ENCODE results near the gene FUZ. TPM values are rescaled to one million over a fixed set of nuclear protein-coding genes. Genes with fewer than 3 reads are reported as not detected.

Gene FUZ
- total and polyA plus RNA-seq, 4 donors: 17.2 to 35.0 (median 30.8) TPM

- peak overlapping the region; percentile 52 for H3K4me3 ChIP-seq (ENCODE audit: low read depth, low read length)
- no peaks in the 10 kb centered on the region for H3K9me3 ChIP-seq (ENCODE audit: control insufficient read depth, insufficient read depth, low read length)
- WGBS (ENCODE audit: insufficient coverage): under 1% methylated on average over 43 of the region's 53 CpGs
- peak overlapping the region; percentile 98 for H3K27ac ChIP-seq (ENCODE audit: low read depth, low read length)
- DNase-seq (ENCODE audit: low read depth in 4 of 6, low spot score in 6 of 6): peak; percentile 98 to 100 (median 100)
- no peaks in the 10 kb centered on the region for H3K27me3 ChIP-seq (ENCODE audit: control insufficient read depth, insufficient read depth, low read length)
- peaks cover 26% of the 10 kb centered on the region for H3K4me1 ChIP-seq (ENCODE audit: control insufficient read depth, insufficient read depth, low read length)
- H3K36me3 ChIP-seq (ENCODE audit: control insufficient read depth, insufficient read depth, low read length): peaks cover 6% of the 10 kb centered on the region
Measured at GRCh38 chr19:49766007-49766929, 46.8 kb downstream of the FUZ start.

GRCh38 chr19:49764341-49764740 lies 48.8 kb downstream of the FUZ start:
- H3K36me3 ChIP-seq (ENCODE audit: control insufficient read depth, insufficient read depth, low read length): peaks cover 2% of the 10 kb centered on the region
- H3K9me3 ChIP-seq (ENCODE audit: control insufficient read depth, insufficient read depth, low read length): no peaks in the 10 kb centered on the region
- H3K4me3 ChIP-seq (ENCODE audit: low read depth, low read length): no peak overlapping the region
- no peak overlapping the region for H3K27ac ChIP-seq (ENCODE audit: low read depth, low read length)
- peaks cover 26% of the 10 kb centered on the region for H3K4me1 ChIP-seq (ENCODE audit: control insufficient read depth, insufficient read depth, low read length)
- H3K27me3 ChIP-seq (ENCODE audit: control insufficient read depth, insufficient read depth, low read length): no peaks in the 10 kb centered on the region
- DNase-seq (ENCODE audit: low read depth in 4 of 6, low spot score in 6 of 6): no peak
- 78% methylated on average over 4 of the region's 8 CpGs for WGBS (ENCODE audit: insufficient coverage)

- Histone ChIP-seq H3K4me3 (ENCODE audit: low read depth, low read length) (no peak within 1 kb of the TSS), H3K4me1 (ENCODE audit: control insufficient read depth, insufficient read depth, low read length) (peaks cover 23% of the 10 kb centered on the region), H3K36me3 (ENCODE audit: control insufficient read depth, insufficient read depth, low read length) (no peaks in the 10 kb centered on the region), H3K27ac (ENCODE audit: low read depth, low read length) (no peak within 1 kb of the TSS), H3K27me3 (ENCODE audit: control insufficient read depth, insufficient read depth, low read length) (peaks cover 2% of the 10 kb centered on the region), H3K9me3 (ENCODE audit: control insufficient read depth, insufficient read depth, low read length) (no peaks in the 10 kb centered on the region)
- WGBS (ENCODE audit: insufficient coverage): 57% methylated on average over 5 of the region's 6 CpGs
- no peak for DNase-seq (ENCODE audit: low read depth in 4 of 6, low spot score in 6 of 6)
Measured at GRCh38 chr19:49763230-49763629, 49.9 kb downstream of the FUZ start, which contains the start of gene TSKS. TSS of gene TSKS (minus strand) at chr19:49763306. CDS start at chr19:49763247, 59 bp downstream.

DNA sequence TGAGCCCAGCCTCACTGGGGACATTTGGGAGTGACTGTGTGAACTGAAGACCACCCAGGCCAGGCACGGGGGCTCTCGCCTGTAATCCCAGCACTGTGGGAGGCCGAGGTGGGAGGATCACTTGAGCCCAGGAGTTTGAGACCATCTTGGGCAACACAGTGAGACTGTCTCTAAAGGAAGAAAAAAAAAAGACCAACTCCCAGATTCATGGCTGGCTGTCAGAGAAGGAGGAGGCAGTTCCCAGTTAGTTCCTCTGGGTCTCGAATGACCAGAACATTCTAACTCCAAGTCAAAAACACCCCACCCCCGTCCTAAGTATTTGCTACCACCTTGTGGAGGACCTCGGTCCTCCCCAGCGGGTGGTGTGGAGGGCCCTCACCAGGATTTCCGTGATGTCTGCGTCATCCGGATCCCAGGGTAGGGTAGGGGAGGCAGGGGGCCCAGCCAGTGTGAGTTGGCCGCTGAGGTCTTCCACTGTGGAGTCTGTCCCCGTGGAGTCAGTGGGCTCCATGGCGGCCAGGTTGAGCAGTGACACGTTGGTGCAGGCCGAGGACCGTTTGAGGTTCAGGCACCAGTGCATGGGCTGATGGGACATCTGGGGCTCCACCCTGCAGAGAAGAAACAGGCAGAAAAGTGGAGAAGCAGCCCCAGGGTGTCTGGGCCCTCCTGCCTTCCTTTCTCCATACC lies 51.3 kb downstream of the FUZ start:
- WGBS (ENCODE audit: insufficient coverage): 76% methylated on average over 12 of the region's 16 CpGs
- Histone ChIP-seq H3K36me3 (ENCODE audit: control insufficient read depth, insufficient read depth, low read length) (no peaks in the 10 kb centered on the region), H3K9me3 (ENCODE audit: control insufficient read depth, insufficient read depth, low read length) (no peaks in the 10 kb centered on the region), H3K4me3 (ENCODE audit: low read depth, low read length) (no peak overlapping the region), H3K4me1 (ENCODE audit: control insufficient read depth, insufficient read depth, low read length) (peaks cover 16% of the 10 kb centered on the region), H3K27ac (ENCODE audit: low read depth, low read length) (peak overlapping the region; percentile 57), H3K27me3 (ENCODE audit: control insufficient read depth, insufficient read depth, low read length) (peaks cover 2% of the 10 kb centered on the region)
- DNase-seq (ENCODE audit: low read depth in 4 of 6, low spot score in 6 of 6): peak in 1 of 6 donors; percentile 18

- H3K4me3 ChIP-seq (ENCODE audit: low read depth, low read length): no peak overlapping the region
Measured at GRCh38 chr19:49761249-49761624, 51.9 kb downstream of the FUZ start.

GRCh38 chr19:49758292-49758691 lies 54.8 kb downstream of the FUZ start:
- Histone ChIP-seq H3K27me3 (ENCODE audit: control insufficient read depth, insufficient read depth, low read length) (peaks cover 2% of the 10 kb centered on the region), H3K4me1 (ENCODE audit: control insufficient read depth, insufficient read depth, low read length) (peaks cover 8% of the 10 kb centered on the region), H3K27ac (ENCODE audit: low read depth, low read length) (no peak overlapping the region), H3K36me3 (ENCODE audit: control insufficient read depth, insufficient read depth, low read length) (no peaks in the 10 kb centered on the region), H3K9me3 (ENCODE audit: control insufficient read depth, insufficient read depth, low read length) (no peaks in the 10 kb centered on the region), H3K4me3 (ENCODE audit: low read depth, low read length) (no peak overlapping the region)
- WGBS (ENCODE audit: insufficient coverage): 48% methylated on average over 4 of the region's 7 CpGs
- no peak for DNase-seq (ENCODE audit: low read depth in 4 of 6, low spot score in 6 of 6)

More at GRCh38 chr19:49761249-49761624, 51.9 kb downstream of the FUZ start:
- Histone ChIP-seq H3K27me3 (ENCODE audit: control insufficient read depth, insufficient read depth, low read length) (peaks cover 2% of the 10 kb centered on the region), H3K4me1 (ENCODE audit: control insufficient read depth, insufficient read depth, low read length) (peaks cover 16% of the 10 kb centered on the region), H3K27ac (ENCODE audit: low read depth, low read length) (peak overlapping the region; percentile 57), H3K9me3 (ENCODE audit: control insufficient read depth, insufficient read depth, low read length) (no peaks in the 10 kb centered on the region), H3K36me3 (ENCODE audit: control insufficient read depth, insufficient read depth, low read length) (no peaks in the 10 kb centered on the region)
- no peak for DNase-seq (ENCODE audit: low read depth in 4 of 6, low spot score in 6 of 6)
- WGBS (ENCODE audit: insufficient coverage): 67% methylated on average over 1 of the region's 1 CpG

Small RNA genes within 50 kb of the gene (small RNA-seq; reads per million reads assigned to genes)
- gene MIR4749 (ENCODE audit: low replicate concordance) (0.06 reads per million), gene MIR6799 (ENCODE audit: low replicate concordance) (not detected), gene RNU6-841P (ENCODE audit: low replicate concordance) (not detected)

Other genes starting within 250 kb of the FUZ start
- 10 to 100 TPM; 32.2 to 86.1 TPM for gene NOSIP, start 232.7 kb downstream of the FUZ start, total RNA-seq
- gene NOSIP, start 232.7 kb downstream of the FUZ start, polyA plus RNA-seq (ENCODE audit: insufficient read length in 2 of 2): 10 to 100 TPM; 63.9 to 67.4 TPM
- gene PRRG2, start 232.0 kb downstream of the FUZ start, total RNA-seq: under 1 TPM; 0.79 to 0.83 TPM
- 1 to 10 TPM in 1 of 2 donors, under 1 TPM in 1; 0.78 to 1.5 TPM for gene PRRG2, start 232.0 kb downstream of the FUZ start, polyA plus RNA-seq (ENCODE audit: insufficient read length in 2 of 2)
- gene PRR12, start 222.1 kb downstream of the FUZ start, total RNA-seq: 1 to 10 TPM; 6.6 to 8.2 TPM
- 10 to 100 TPM; 37.7 to 42.3 TPM for gene PRR12, start 222.1 kb downstream of the FUZ start, polyA plus RNA-seq (ENCODE audit: insufficient read length in 2 of 2)
- 10 to 100 TPM in 1 of 2 donors, 1 to 10 TPM in 1; 4.7 to 16.7 TPM for gene RRAS, start 173.1 kb downstream of the FUZ start, total RNA-seq
- 10 to 100 TPM; 13.4 to 16.7 TPM for gene RRAS, start 173.1 kb downstream of the FUZ start, polyA plus RNA-seq (ENCODE audit: insufficient read length in 2 of 2)
- gene SCAF1, start 171.1 kb downstream of the FUZ start, total RNA-seq: 10 to 100 TPM; 11.8 to 12.2 TPM
- 10 to 100 TPM; 66.3 to 70.8 TPM for gene SCAF1, start 171.1 kb downstream of the FUZ start, polyA plus RNA-seq (ENCODE audit: insufficient read length in 2 of 2)
- gene IRF3, start 147.4 kb downstream of the FUZ start, total RNA-seq: 10 to 100 TPM; 21.8 to 63.9 TPM
- 10 to 100 TPM; 39.2 to 51.4 TPM for gene IRF3, start 147.4 kb downstream of the FUZ start, polyA plus RNA-seq (ENCODE audit: insufficient read length in 2 of 2)
- 1 to 10 TPM in 1 of 2 donors, under 1 TPM in 1; 0.89 to 7.6 TPM for gene BCL2L12, start 147.4 kb downstream of the FUZ start, total RNA-seq
- gene BCL2L12, start 147.4 kb downstream of the FUZ start, polyA plus RNA-seq (ENCODE audit: insufficient read length in 2 of 2): 10 to 100 TPM in 1 of 2 donors, 1 to 10 TPM in 1; 8.2 to 15.0 TPM
- 100 to 1,000 TPM; 150 to 186 TPM for gene PRMT1, start 136.0 kb downstream of the FUZ start, total RNA-seq
- 100 to 1,000 TPM; 221 to 249 TPM for gene PRMT1, start 136.0 kb downstream of the FUZ start, polyA plus RNA-seq (ENCODE audit: insufficient read length in 2 of 2)
- under 1 TPM; 0.69 to 0.88 TPM for gene ADM5, start 123.7 kb downstream of the FUZ start, total RNA-seq
- gene ADM5, start 123.7 kb downstream of the FUZ start, polyA plus RNA-seq (ENCODE audit: insufficient read length in 2 of 2): 1 to 10 TPM; 3.1 to 3.3 TPM
- 10 to 100 TPM; 23.2 to 32.4 TPM for gene CPT1C, start 122.2 kb downstream of the FUZ start, total RNA-seq
- 100 to 1,000 TPM; 110 to 128 TPM for gene CPT1C, start 122.2 kb downstream of the FUZ start, polyA plus RNA-seq (ENCODE audit: insufficient read length in 2 of 2)
- gene TSKS, start 50.0 kb downstream of the FUZ start, total RNA-seq: under 1 TPM; 0.10 to 0.50 TPM
- gene TSKS, start 50.0 kb downstream of the FUZ start, polyA plus RNA-seq (ENCODE audit: insufficient read length in 2 of 2): under 1 TPM; 0.35 to 0.47 TPM
- 10 to 100 TPM; 58.5 to 61.6 TPM for gene AP2A1, start 46.3 kb downstream of the FUZ start, total RNA-seq
- 100 to 1,000 TPM; 151 to 156 TPM for gene AP2A1, start 46.3 kb downstream of the FUZ start, polyA plus RNA-seq (ENCODE audit: insufficient read length in 2 of 2)
- 10 to 100 TPM; 16.7 to 21.8 TPM for gene MED25, start 5.0 kb upstream of the FUZ start, total RNA-seq
- gene MED25, start 5.0 kb upstream of the FUZ start, polyA plus RNA-seq (ENCODE audit: insufficient read length in 2 of 2): 10 to 100 TPM; 64.7 to 68.2 TPM
- gene PTOV1, start 37.9 kb upstream of the FUZ start, total RNA-seq: 100 to 1,000 TPM in 1 of 2 donors, 10 to 100 TPM in 1; 62.2 to 220 TPM
- gene PTOV1, start 37.9 kb upstream of the FUZ start, polyA plus RNA-seq (ENCODE audit: insufficient read length in 2 of 2): 100 to 1,000 TPM; 420 to 438 TPM
- 10 to 100 TPM; 22.2 to 47.1 TPM for gene PNKP, start 54.3 kb upstream of the FUZ start, total RNA-seq
- 10 to 100 TPM; 53.5 to 87.1 TPM for gene PNKP, start 54.3 kb upstream of the FUZ start, polyA plus RNA-seq (ENCODE audit: insufficient read length in 2 of 2)
- 1 to 10 TPM; 3.8 to 9.0 TPM for gene AKT1S1, start 64.1 kb upstream of the FUZ start, total RNA-seq
- 10 to 100 TPM; 43.0 to 43.8 TPM for gene AKT1S1, start 64.1 kb upstream of the FUZ start, polyA plus RNA-seq (ENCODE audit: insufficient read length in 2 of 2)
- gene TBC1D17, start 64.4 kb upstream of the FUZ start, total RNA-seq: 10 to 100 TPM in 1 of 2 donors, 1 to 10 TPM in 1; 9.6 to 13.9 TPM
- 10 to 100 TPM; 67.2 to 78.6 TPM for gene TBC1D17, start 64.4 kb upstream of the FUZ start, polyA plus RNA-seq (ENCODE audit: insufficient read length in 2 of 2)
- gene IL4I1, start 83.6 kb upstream of the FUZ start, total RNA-seq: under 1 TPM; 0.30 to 0.33 TPM
- gene IL4I1, start 83.6 kb upstream of the FUZ start, polyA plus RNA-seq (ENCODE audit: insufficient read length in 2 of 2): 1 to 10 TPM in 1 of 2 donors, under 1 TPM in 1; 0.89 to 1.3 TPM
- 1 to 10 TPM; 2.6 to 7.2 TPM for gene ATF5, start 115.9 kb upstream of the FUZ start, total RNA-seq
- 10 to 100 TPM; 19.0 to 19.5 TPM for gene ATF5, start 115.9 kb upstream of the FUZ start, polyA plus RNA-seq (ENCODE audit: insufficient read length in 2 of 2)
- 10 to 100 TPM; 16.9 to 41.0 TPM for gene NUP62, start 116.2 kb upstream of the FUZ start, total RNA-seq
- gene NUP62, start 116.2 kb upstream of the FUZ start, polyA plus RNA-seq (ENCODE audit: insufficient read length in 2 of 2): 10 to 100 TPM; 48.3 to 51.3 TPM
- 1 to 10 TPM; 1.2 to 1.7 TPM for gene SIGLEC11, start 147.9 kb upstream of the FUZ start, total RNA-seq
- under 1 TPM; 0.52 to 0.53 TPM for gene SIGLEC11, start 147.9 kb upstream of the FUZ start, polyA plus RNA-seq (ENCODE audit: insufficient read length in 2 of 2)
- 10 to 100 TPM; 18.9 to 42.0 TPM for gene VRK3, start 212.1 kb upstream of the FUZ start, total RNA-seq
- 10 to 100 TPM; 48.1 to 58.3 TPM for gene VRK3, start 212.1 kb upstream of the FUZ start, polyA plus RNA-seq (ENCODE audit: insufficient read length in 2 of 2)
- 10 to 100 TPM; 10.0 to 14.1 TPM for gene ZNF473, start 212.7 kb upstream of the FUZ start, total RNA-seq
- gene ZNF473, start 212.7 kb upstream of the FUZ start, polyA plus RNA-seq (ENCODE audit: insufficient read length in 2 of 2): 10 to 100 TPM; 13.9 to 14.8 TPM

Data from spinal cord (tissue), 10 donors.